ENCODE data around the gene GJA10.
"Not testable (repeated sequence)": the region's sequence is repeated elsewhere in the genome, so short reads cannot be mapped to it uniquely, and the experiment has no call there.

Gene GJA10

DNA sequence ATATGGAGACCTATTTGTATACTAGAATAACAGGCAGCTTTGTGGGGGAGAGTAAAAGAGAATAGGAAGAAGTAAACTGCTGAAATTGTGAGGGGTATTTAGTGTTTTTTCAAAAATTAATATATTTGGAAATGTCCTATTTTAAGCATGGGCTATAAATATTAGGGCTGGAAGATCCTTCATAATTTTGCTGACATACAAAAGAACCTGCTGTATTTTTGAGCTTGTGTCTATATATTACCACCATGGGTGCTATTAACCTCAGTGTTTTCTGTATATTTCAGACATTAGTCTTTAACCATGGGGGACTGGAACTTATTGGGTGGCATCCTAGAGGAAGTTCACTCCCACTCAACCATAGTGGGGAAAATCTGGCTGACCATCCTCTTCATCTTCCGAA is at the start of gene GJA10:
Gene GJA10, plus strand, starts transcription at position 301 of the 400 bp plus-strand sequence. Its CDS starts 0 bp downstream, at position 301.
- no peak for DNase-seq (ENCODE audit: low read depth in 4 of 4, low spot score in 1 of 4)

DNA sequence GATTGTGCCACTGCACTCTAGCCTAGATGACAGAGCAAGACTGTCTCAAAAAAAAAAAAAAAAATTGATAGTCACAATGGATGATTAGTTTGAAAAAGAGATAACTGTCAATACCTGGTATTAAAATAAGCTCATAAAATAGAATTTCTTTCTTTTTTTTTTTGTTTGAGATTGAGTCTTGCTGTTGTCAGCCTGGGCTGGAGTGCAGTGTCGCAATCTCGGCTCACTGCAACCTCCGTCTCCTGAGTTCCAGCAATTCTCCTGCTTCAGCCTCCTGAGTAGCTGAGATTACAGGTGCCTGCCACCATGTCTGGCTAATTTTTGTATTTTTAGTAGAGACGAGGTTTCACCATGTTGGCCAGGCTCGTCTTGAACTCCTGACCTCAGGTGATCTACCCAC is 46.8 kb upstream of the GJA10 start:
- DNase-seq (ENCODE audit: low read depth in 4 of 4, low spot score in 1 of 4), result not testable (repeated sequence)

DNA sequence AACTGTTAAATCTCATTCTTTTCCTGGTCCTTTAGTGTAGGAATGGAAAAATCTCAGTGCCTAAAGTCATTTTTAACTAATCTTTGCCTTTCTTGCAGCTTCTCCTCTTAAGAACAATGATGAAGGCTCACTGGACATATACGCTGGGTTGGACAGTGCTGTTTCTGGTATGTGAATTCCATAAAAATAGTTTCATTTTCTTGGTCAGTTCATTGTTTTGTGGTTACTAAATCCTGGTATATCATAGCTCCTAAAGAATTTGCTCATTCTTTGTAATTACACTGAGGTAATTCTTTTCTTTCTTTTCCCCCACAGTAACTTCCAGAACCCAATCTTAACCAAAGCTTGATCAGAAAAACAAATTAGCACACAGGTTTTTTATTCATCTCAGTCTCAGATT is 41.2 kb upstream of the GJA10 start:
- no peak for DNase-seq (ENCODE audit: low read depth in 4 of 4, low spot score in 1 of 4)

DNA sequence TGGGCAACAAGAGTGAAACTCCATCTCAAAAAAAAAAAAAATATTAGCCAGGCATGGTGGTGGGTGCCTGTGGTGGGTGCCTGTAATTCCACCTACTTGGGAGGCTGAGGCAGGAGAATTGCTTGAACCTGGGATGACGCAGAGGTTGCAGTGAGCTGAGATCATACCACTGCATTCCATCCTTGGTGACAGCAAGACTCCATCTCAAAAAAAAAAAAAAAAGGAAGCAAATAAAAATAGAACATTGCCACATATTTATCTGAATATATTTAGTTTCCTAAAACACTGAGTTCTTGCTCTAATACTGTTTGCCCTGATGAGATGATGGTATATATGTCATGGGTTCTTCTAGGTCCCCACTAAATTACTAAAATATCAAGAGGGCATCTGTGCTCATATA is 36.2 kb upstream of the GJA10 start:
- DNase-seq (ENCODE audit: low read depth in 4 of 4, low spot score in 1 of 4), result no peak

DNA sequence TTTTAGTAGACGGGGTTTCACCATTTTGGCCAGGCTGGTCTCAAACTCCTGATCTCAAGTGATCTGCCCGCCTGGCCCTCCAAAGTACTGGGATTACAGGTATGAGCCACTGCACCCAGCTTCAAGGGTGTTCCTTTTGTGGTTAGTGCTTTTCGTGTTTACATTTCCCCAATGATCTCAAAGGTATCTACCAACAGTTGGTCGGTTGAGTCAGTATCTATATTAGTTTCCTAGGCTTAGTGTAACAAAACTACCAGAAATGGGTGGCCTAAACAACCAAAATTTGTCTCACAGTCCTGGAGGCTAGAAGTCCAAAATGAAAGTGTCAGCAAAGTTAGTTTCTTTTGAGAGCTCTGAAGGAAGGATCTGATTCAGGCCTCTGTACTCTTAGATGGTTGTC is 34.5 kb upstream of the GJA10 start:
- no peak for DNase-seq (ENCODE audit: low read depth in 4 of 4, low spot score in 1 of 4)

DNA sequence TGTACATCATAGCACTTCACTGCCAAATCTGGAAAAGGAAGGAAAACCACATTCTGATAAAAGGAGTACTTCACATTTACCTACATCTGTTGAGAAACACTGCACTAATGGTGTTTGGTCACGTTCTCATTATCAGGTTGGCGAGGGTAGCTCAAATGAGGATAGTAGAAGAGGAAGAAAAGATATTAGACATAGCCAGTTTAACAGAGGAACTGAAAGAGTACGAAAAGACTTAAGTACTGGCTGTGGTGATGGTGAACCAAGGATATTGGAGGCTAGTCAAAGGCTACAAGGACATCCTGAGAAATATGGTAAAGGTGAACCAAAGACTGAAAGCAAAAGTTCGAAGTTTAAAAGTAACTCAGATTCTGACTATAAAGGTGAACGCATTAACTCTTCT is 32.0 kb upstream of the GJA10 start:
- DNase-seq (ENCODE audit: low read depth in 4 of 4, low spot score in 1 of 4), result no peak

DNA sequence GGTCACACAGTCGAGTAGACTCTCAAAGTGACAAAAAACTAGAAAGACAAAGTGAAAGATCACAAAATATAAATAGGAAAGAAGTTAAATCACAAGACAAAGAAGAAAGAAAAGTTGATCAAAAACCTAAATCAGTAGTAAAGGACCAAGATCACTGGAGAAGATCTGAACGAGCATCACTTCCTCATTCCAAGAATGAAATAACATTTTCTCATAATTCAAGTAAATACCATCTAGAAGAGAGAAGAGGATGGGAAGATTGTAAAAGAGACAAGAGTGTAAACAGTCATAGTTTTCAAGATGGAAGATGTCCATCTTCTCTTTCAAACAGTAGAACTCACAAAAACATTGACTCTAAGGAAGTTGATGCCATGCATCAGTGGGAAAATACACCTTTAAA is 31.6 kb upstream of the GJA10 start:
- no peak for DNase-seq (ENCODE audit: low read depth in 4 of 4, low spot score in 1 of 4)

DNA sequence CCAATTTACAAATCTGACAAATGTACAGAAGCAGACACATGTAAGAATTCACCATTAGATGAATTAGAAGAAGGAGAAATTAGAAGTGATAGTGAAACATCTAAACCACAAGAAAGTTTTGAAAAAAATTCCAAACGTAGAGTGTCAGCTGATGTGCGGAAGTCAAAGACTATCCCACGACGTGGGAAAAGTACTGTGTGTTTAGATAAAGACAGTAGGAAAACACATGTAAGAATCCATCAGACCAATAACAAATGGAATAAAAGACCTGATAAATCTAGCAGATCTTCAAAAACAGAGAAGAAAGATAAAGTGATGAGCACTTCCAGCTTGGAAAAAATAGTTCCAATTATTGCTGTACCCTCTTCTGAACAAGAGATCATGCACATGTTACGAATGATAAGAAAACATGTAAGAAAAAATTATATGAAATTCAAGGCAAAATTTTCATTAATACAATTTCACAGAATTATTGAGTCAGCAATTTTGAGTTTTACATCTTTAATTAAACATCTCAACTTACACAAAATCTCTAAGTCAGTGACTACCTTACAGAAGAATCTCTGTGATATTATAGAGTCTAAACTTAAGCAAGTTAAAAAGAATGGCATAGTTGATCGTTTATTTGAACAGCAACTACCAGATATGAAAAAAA is 28.1 kb upstream of the GJA10 start:
- DNase-seq (ENCODE audit: low read depth in 4 of 4, low spot score in 1 of 4), result no peak

DNA sequence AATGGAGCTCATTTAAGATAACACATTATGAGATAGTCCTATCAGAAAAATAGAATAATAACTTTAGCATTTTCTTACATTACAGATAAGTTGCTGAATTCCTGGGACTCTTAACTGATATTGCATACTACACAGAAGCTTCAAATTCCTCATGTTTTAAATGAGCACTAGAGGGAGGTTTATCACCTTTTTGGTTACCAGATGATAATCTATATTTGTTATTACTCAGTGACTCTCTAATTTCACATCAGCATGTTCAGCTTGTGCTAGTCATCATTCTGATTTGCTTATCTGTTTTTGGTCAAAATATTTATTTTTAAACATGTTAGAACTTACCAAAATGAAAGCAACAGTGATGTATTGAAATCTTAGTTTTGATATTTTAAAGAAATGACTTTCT is 20.5 kb upstream of the GJA10 start:
- no peak for DNase-seq (ENCODE audit: low read depth in 4 of 4, low spot score in 1 of 4)

DNA sequence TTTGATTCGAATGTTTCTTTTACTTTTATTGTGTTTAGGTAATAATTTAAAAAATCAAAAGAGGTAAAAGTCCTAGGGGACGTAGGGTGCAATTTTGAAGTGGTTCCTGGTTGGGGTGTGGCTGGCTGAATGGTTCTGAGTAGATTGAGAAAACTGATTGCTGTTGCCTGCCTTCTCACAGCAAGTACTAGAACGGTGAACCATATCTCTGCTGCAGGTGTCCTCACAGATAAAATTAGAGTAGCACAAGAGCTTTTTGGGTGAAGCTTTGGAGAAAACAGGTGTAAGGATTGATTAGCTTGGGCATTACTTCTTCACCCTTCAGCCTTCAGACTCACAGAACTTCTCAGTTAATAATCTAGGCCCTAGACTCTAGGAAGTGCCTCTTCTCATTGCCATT is 19.8 kb upstream of the GJA10 start:
- no peak for DNase-seq (ENCODE audit: low read depth in 4 of 4, low spot score in 1 of 4)

DNA sequence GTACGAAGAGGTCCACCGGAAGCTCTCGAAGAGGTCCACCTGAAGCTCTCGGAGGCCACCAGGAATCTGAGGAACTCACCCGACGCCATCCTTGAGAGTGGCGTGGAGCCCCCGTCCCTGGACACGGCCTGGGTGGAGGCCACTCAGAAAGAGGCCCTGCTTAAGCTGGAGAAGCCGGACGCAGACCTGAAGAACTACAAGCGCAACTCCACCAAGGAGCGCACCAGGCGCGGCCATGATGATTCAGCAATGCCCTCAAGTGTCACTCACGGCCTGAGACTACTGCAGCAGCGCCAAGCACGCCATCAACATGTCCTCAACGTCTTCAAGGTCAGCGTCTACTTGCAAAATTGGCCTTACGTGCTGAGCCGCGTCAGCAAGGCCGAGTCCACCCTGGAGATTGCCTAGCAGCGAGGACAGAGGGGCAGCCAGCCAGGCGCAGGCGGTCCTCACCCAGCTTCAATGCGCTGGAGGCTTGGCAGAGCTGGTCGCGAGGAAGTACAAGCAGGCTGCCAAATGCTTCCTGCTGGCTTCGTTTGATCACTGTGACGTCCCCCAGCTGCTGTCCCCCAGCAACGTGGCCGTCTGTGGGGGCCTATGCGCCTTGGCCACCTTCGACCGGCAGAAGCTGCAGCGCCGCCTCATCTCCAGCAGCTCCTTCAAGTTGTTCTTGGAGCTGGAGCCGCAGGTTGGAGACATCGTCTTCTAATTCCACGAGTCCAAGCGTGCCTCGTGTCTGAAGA is 7.7 kb upstream of the GJA10 start:
- DNase-seq (ENCODE audit: low read depth in 4 of 4, low spot score in 1 of 4), result no peak

DNA sequence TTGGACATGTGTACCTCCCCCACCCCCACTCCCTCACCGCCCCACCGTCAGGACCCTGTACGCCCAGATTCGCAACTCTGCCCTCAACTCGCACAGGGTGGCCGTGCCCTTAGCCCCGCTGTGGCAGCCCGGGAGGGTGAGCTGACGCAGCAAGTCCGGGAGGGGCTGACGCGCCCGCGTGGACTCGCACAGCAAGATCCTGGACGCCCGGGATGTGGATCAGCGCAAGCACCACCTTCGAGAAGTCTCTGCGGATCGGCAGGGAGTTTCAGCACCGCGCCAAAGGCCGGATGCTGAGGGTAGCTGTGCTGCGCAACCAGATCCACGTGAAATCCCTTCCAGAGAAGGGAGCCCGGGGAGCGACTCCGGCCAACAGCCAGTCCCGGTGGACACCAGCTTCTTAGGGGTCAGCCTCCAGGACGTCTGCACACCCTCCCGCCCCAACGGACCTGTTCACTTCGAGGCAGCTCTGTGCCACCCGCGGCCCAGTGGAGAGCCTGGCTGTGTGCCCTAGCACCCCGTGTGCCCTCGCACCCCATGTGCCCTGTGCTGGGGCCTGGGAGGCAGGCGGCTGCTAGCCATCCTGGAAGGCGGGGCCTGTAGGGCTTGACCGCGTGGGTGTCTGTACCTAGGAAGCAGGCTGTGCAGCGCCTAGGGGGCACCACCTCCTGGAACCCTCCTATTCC is 6.7 kb upstream of the GJA10 start:
- no peak for DNase-seq (ENCODE audit: low read depth in 4 of 4, low spot score in 1 of 4)

DNA sequence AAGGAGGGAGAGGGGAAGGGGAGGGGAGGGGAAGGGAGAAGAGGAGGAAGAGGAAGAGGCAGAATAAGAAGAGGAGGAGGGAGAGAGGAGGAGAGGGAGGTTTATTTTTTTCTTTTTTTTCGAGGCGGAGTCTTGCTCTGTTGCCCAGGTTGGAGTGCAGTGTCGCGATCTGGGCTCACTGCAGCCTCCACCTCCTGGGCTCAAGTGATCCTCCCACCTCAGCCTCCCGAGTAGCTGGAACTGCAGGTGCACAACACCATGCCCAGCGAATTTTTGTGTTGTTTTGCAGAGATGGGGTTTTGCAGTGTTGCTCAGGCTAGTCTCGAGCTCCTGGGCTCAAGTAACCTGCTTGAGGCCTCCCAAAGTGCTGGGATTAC is 6.1 kb upstream of the GJA10 start:
- no peak for DNase-seq (ENCODE audit: low read depth in 4 of 4, low spot score in 1 of 4)

DNA sequence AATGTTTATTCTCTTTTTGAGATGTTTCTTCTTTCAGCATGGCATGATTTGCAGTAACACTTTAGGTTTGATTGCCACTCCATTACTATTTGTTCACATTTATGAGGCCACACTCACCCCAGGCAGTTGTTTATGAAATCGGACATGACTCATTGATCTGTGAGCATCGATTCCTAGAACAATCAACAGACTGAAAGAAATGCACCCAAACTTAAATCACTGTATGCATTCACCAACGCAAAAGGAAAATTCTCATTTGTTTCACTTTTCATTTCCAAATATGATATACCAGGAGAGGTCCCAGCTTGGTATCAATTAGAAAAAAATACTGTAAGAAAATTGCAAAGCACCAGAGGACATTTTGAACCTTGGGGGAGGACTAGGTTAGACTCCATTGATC is 5.4 kb upstream of the GJA10 start:
- no peak for DNase-seq (ENCODE audit: low read depth in 4 of 4, low spot score in 1 of 4)

DNA sequence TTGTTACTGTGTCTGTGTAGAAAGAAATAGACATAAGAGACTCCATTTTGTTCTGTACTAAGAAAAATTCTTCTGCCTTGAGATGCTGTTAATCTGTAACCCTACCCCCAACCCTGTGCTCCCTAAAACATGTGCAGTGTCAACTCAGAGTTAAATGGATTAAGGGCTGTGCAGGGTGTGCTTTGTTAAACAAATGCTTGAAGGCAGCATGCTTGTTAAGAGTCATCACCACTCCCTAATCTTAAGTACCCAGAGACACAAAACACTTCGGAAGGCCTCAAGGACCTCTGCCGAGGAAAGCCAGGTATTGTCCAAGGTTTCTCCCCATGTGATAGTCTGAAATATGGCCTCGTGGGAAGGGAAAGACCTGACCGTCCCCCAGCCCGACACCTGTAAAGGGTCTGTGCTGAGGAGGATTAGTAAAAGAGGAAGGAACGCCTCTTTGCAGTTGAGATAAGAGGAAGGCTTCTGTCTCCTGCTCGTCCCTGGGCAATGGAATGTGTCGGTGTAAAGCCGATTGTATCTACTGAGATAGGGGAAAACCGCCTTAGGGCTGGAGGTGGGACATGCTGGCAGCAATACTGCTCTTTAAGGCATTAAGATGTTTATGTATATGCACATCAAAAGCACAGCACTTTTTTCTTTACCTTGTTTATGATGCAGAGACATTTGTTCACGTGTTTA is 3.3 kb upstream of the GJA10 start:
- DNase-seq (ENCODE audit: low read depth in 4 of 4, low spot score in 1 of 4), result not testable (repeated sequence)

DNA sequence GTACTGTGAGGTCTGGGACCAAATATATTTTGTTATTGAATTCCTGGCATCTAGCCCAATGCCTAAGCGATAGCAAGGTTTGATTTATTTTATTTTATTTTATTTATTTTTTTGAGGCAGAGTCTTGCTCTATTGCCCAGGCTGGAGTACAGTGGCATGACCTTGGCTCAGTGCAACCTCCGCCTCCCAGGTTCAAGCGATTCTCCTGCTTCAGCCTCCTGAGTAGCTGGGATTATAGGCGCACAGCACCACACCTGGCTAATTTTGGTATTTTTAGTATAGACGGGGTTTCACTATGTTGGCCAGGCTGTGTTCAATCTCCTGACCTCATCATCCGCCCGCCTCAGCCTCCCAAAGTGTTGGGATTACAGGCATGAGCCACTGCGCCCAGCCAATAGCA is 1.7 kb upstream of the GJA10 start:
- not testable (repeated sequence) for DNase-seq (ENCODE audit: low read depth in 4 of 4, low spot score in 1 of 4)

DNA sequence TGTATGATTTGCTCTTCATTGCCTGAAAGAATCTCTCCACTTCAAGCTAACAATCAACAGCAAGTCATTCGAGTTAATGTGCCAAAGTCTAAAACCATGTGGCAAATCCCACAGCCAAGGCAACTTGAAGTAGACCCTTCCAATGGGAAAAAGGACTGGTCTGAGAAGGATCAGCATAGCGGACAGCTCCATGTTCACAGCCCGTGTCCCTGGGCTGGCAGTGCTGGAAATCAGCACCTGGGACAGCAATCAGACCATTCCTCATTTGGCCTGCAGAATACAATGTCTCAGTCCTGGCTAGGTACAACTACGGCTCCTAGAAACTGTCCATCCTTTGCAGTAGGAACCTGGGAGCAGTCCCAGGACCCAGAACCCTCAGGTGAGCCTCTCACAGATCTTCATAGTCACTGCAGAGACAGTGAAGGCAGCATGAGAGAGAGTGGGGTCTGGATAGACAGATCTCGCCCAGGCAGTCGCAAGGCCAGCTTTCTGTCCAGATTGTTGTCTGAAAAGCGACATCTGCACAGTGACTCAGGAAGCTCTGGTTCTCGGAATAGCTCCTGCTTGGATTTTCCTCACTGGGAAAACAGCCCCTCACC is 1.1 kb downstream of the GJA10 start:
- DNase-seq (ENCODE audit: low read depth in 4 of 4, low spot score in 1 of 4), result no peak

DNA sequence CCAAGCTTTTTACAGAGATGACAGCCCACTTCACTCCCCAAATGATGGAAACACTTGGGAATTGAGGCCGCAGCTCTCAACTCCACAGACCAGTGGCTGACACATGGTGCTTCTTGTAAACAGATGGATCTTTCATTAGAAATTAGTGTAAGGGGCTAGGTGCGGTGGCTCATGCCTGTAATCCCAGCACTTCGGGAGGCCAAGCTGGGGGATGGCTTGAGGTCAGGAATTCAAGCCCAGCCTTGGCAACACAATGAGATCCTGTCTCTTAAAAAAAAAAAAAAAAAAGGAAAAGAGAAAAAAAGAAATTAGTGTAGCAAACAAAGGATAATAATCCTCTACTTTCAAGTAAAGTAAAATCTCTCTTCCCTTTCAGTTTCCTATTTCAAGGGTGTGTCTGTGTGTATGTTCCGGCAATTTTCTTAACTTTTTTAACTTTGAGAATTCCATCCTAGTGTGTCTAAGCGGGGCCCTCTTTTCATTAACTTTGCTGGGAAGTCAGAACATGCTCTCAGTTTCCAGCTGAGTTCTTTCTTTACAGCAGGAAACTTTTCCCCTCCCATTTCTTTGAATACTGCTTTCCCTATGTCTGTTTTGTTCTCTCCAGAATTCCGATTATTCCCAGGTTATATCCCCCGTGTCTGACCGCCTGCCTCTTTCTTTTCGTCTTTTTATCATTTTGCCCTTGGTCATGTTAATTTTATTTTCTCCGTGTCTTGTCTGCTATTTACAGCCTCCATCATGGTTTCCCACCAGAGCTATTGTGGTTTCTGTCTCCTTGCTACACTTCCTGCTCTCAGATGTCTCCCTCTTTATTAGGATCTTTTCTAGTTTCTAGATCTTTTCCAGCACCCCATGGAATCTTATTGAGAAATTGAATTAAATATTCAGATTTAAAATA is 16.0 kb downstream of the GJA10 start:
- DNase-seq (ENCODE audit: low read depth in 4 of 4, low spot score in 1 of 4), result not testable (repeated sequence)

DNA sequence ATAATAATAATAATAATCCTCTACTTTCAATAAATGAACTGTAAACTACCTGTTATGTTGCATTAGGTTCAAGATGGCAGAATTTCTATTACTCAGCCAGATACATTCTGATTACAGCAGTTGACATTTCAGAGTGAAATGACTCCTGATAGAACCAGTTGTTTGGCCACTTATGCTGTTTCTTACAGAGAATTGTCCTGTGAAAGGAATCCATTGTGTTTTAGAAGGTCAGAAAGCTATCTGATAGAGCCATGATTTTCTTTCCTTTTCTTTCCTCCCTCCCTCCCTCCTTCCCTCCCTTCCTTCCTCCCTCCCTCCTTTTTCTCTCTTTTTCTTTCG is 16.6 kb downstream of the GJA10 start:
- no peak for DNase-seq (ENCODE audit: low read depth in 4 of 4, low spot score in 1 of 4)

DNA sequence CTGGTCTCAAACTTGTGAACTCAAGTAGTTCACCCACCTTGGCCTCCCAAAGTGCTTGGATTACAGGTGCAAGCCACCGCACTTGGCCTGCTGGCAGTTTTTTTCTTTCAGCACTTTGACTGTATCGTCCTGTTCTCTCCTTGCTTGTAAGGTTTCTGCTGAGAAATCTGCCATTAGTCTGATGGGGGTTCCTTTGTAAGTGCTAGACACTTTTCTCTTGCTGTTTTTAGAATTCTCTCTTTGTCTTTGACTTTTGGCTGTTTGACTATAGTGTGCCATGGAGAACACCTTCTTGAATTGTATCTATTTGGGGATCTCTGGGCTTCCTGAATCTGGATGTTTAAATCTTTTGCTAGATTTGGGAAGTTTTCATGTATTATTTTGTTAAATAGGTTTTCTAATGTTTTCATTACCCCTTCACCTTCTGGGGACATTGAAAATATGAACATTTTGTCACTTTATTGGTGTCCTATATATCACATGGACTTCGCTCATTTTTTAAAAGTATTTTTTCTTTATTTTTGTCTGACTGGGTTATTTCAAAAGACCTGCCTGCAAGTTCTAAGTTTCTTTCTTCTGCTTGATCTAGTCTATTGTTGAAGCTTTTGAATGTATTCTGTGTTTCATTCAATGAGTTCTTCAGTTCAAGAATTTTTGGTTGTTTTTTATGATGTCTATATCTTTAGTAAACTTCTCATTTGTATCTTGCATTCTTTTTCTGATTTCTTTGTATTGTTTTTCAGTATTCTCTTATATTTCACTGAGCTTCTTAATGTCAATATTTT is 22.1 kb downstream of the GJA10 start:
- no peak for DNase-seq (ENCODE audit: low read depth in 4 of 4, low spot score in 1 of 4)
